Colonic mucosa (tissue), 4 donors: Measurements from ENCODE around the gene HIPK2. TPM values are rescaled to one million over a fixed set of nuclear protein-coding genes. Genes with fewer than 3 reads are reported as not detected.

Source experiments
- DNase-seq: peaks from one replicate; pipeline ENCODE4 v3.0.0-alpha.2; 2020
- H3K27ac ChIP-seq: fragments of 200-600 bp; one replicate; pipeline ENCODE4 v1.8.0; 2021
- H3K27me3 ChIP-seq: fragments of 200-600 bp; one replicate; pipeline ENCODE4 v1.8.0; 2021
- H3K36me3 ChIP-seq: fragments of 200-600 bp; one replicate; pipeline ENCODE4 v1.8.0; 2021
- H3K4me1 ChIP-seq: fragments of 200-600 bp; one replicate; pipeline ENCODE4 v1.8.0; 2021; ENCODE audit warnings: mild to moderate bottlenecking
- H3K4me3 ChIP-seq: fragments of 200-600 bp; one replicate; pipeline ENCODE4 v1.8.0; 2021
- H3K9ac ChIP-seq, 2 donors: one replicate each; pipeline ENCODE4 v1.7.0; 2013; ENCODE audit warnings: control low read depth in 2 of 2, low read depth in 2 of 2, low read length in 2 of 2
- H3K9me3 ChIP-seq: fragments of 200-600 bp; one replicate; pipeline ENCODE4 v1.8.0; 2021
- intact Hi-C: fragments of 100-400 bp; cut with DNase I; formaldehyde crosslinking; loops from one replicate; pipeline ENCODE4 v1.14.1; 2022
- total RNA-seq, 2 donors: library from RNA; stranded (reverse); fragmentation: NEBNext Ultra II Directional in 1 of 2; extraction: Animal tissue kit (Norgen Biotek cat#: 25700) in 1 of 2; gene quantifications; one replicate each; pipeline ENCODE4 v1.2.1, GENCODE V29; 2021
- TF ChIP-seq, protein P1 (sequence below): fragments of 200-600 bp; IDR thresholded peaks from one replicate; pipeline ENCODE4 v1.8.0; 2022; ENCODE audit warnings: antibody characterized with exemption, mild to moderate bottlenecking
- donor health status: healthy.
- donor health status: DM: no; HTN: no; CAD: no.
- donor health status: DM: no; HTN: no; CAD: no.

The HIPK2 gene
- total RNA-seq, 2 donors from 2014 or later, result 25.3 to 28.4 TPM

DNA sequence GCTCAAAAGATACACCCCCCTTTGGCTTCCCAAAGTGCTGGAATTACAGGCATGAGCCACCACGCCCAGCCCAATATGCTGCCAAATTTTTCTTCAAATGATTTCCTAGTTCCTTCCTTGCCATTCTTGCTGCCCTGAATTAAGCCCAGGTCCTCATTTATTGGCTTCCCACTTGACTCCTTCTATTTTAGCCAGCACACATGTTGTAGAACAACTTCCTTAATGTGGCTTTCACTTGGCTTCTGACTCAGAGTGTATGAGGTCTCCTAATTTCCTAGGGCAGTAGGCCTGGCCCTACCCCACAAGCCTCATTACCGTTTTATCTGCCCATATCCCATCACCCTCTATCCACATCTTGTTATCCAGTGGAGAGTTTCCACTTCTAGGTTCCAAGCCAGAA is 21.8 kb upstream of the HIPK2 start:
- intact Hi-C loops, result no loop called here

DNA sequence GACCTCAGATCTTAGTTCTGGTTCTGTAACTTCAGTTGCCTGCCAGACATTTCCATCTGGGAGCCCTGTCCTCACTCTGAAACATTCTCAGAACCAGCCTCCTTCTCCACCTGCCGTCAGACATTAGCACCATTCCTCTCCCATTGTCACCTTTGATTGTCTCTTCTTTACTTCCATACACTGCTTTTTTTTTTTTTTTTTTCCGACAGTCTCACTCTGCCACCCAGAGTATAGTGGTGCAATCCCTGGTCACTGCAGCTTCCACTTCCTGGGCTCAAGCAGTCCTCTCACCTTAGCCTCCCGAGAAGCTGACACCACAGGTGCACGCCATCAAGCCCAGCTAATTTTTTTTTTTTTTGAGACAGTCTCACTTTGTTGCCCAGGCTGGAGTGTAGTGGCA is 21.1 kb upstream of the HIPK2 start:
- no peaks in the 10 kb centered on the region for H3K9me3 ChIP-seq
- no peak for DNase-seq
- no peaks in the 10 kb centered on the region for H3K36me3 ChIP-seq
- TF ChIP-seq, protein P1, sequence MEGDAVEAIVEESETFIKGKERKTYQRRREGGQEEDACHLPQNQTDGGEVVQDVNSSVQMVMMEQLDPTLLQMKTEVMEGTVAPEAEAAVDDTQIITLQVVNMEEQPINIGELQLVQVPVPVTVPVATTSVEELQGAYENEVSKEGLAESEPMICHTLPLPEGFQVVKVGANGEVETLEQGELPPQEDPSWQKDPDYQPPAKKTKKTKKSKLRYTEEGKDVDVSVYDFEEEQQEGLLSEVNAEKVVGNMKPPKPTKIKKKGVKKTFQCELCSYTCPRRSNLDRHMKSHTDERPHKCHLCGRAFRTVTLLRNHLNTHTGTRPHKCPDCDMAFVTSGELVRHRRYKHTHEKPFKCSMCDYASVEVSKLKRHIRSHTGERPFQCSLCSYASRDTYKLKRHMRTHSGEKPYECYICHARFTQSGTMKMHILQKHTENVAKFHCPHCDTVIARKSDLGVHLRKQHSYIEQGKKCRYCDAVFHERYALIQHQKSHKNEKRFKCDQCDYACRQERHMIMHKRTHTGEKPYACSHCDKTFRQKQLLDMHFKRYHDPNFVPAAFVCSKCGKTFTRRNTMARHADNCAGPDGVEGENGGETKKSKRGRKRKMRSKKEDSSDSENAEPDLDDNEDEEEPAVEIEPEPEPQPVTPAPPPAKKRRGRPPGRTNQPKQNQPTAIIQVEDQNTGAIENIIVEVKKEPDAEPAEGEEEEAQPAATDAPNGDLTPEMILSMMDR, result no peak
- intact Hi-C loops, result no loop called here
- H3K4me1 ChIP-seq, result no peaks in the 10 kb centered on the region
- no peak overlapping the region for H3K9ac ChIP-seq
- no peak overlapping the region for H3K4me3 ChIP-seq
- H3K27ac ChIP-seq, result no peak overlapping the region
- no peaks in the 10 kb centered on the region for H3K27me3 ChIP-seq

More for the DNA sequence above, 21.8 kb upstream of the HIPK2 start:
- Histone ChIP-seq H3K27ac (no peak overlapping the region), H3K36me3 (no peaks in the 10 kb centered on the region), H3K9ac (no peak overlapping the region), H3K4me3 (no peak overlapping the region), H3K9me3 (no peaks in the 10 kb centered on the region), H3K4me1 (no peaks in the 10 kb centered on the region), H3K27me3 (no peaks in the 10 kb centered on the region)
- no peak for DNase-seq
- TF ChIP-seq, protein P1, result no peak

- Histone ChIP-seq H3K9me3 (no peaks in the 10 kb centered on the region), H3K27me3 (no peaks in the 10 kb centered on the region), H3K4me3 (no peak overlapping the region), H3K4me1 (no peaks in the 10 kb centered on the region), H3K9ac (no peak overlapping the region), H3K27ac (no peak overlapping the region), H3K36me3 (no peaks in the 10 kb centered on the region)
- TF ChIP-seq, protein P1, result no peak
- intact Hi-C loops, result no loop called here
- peak; percentile 57 for DNase-seq
Observed at GRCh38 chr7:139798221-139798620, 20.4 kb upstream of the HIPK2 start.

DNA sequence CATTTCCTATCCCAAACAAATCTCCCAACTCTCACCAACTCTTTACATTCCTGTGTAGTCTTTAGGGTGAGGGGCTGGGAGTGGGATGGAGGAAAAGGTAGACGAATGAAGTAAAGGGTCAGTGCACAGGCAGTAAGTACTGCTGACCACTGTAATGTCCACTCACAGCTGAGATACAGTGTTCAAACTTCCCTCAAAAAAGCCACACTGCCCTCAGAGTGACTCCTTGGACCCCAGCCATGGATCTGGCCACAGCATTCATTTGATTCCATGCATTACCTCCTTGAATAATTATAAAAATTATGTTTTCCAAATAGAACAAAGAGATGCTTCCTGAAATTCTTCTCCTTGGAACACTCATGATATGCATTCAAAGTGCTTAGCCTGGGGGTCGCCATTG is 19.8 kb upstream of the HIPK2 start:
- Histone ChIP-seq H3K36me3 (no peaks in the 10 kb centered on the region), H3K27ac (no peak overlapping the region), H3K27me3 (no peaks in the 10 kb centered on the region), H3K9ac (no peak overlapping the region), H3K4me1 (no peaks in the 10 kb centered on the region), H3K9me3 (no peaks in the 10 kb centered on the region), H3K4me3 (no peak overlapping the region)
- no peak for DNase-seq
- TF ChIP-seq, protein P1, result no peak
- intact Hi-C loops, result no loop called here

GRCh38 chr7:139791316-139791715 is 13.5 kb upstream of the HIPK2 start:
- Histone ChIP-seq H3K36me3 (no peaks in the 10 kb centered on the region), H3K4me1 (no peaks in the 10 kb centered on the region), H3K4me3 (no peak overlapping the region), H3K27me3 (no peaks in the 10 kb centered on the region), H3K9me3 (no peaks in the 10 kb centered on the region), H3K27ac (no peak overlapping the region), H3K9ac (no peak overlapping the region)
- DNase-seq, result no peak
- TF ChIP-seq, protein P1, result no peak
- intact Hi-C loops, result no loop called here

- H3K36me3 ChIP-seq, result no peaks in the 10 kb centered on the region
- no peak overlapping the region for H3K4me3 ChIP-seq
- no peak overlapping the region for H3K27ac ChIP-seq
- intact Hi-C loops, result no loop called here
- no peaks in the 10 kb centered on the region for H3K4me1 ChIP-seq
- no peak overlapping the region for H3K9ac ChIP-seq
- TF ChIP-seq, protein P1, result no peak
- DNase-seq, result no peak
- no peaks in the 10 kb centered on the region for H3K27me3 ChIP-seq
- no peaks in the 10 kb centered on the region for H3K9me3 ChIP-seq
Observed at GRCh38 chr7:139784648-139785047, 6.8 kb upstream of the HIPK2 start.
